HCT116 (cell line): ENCODE data around the gene AP3B1. TPM values are rescaled to one million over a fixed set of nuclear protein-coding genes. Genes with fewer than 3 reads are reported as not detected.

Experiments
- ATAC-seq: fragments of 200-7000 bp; cut with Tn5 transposase; 2 replicates; pipeline ENCODE4 v1.9.1; 2020; ENCODE audit warnings: mild to moderate bottlenecking, moderate library complexity
- BruUV-seq: library from RNA; stranded (reverse); fragments of 400-500 nt; replicated peaks from 2 replicates; lab custom pipeline; 2021; lab: Mats Ljungman, UMichigan
- CTCF ChIA-PET: fragments of 300-600 bp; sonication (Branson Sonifier 250); formaldehyde crosslinking; loops from one replicate; lab custom pipeline; 2021; ENCODE audit warnings: antibody characterized with exemption; lab: Charles Lee
- POLR2A ChIA-PET: fragments of 300-600, 350-600 bp; sonication (Branson Sonifier 250); formaldehyde crosslinking; loops from one replicate; lab custom pipeline; 2021; ENCODE audit warnings: antibody characterized with exemption; lab: Charles Lee
- RAD21 ChIA-PET, 2 experiments: fragments of 300-600 bp; sonication (Branson Sonifier 250); formaldehyde crosslinking; loops; one replicate each; lab custom pipeline; 2023; ENCODE audit warnings: low total read pairs in 2 of 2; ENCODE audit not compliant: uncharacterized antibody in 2 of 2, unreplicated experiment in 2 of 2, low non-redundant PET in 1 of 2; lab: Charles Lee
- DNase-seq: peaks from one replicate; pipeline ENCODE4 v3.0.0-alpha.2; 2010; ENCODE audit warnings: low read depth, low spot score
- H2AFZ ChIP-seq: fragments of 200-600 bp; shearing (Covaris generic), sonication (generic); 2 replicates; pipeline ENCODE4 v1.6.1; 2017; ENCODE audit warnings: low read depth, mixed run types, mixed read lengths, antibody characterized with exemption, low read length; ENCODE audit not compliant: poor library complexity, severe bottlenecking
- H3K27ac ChIP-seq: 2 replicates; pipeline ENCODE4 v1.5.1; 2012; ENCODE audit warnings: low read depth, low read length
- H3K27me3 ChIP-seq: fragments of 200-600 bp; sonication (generic); 2 replicates; pipeline ENCODE4 v1.6.1; 2016; ENCODE audit warnings: mixed run types, low read length, mixed read lengths; ENCODE audit not compliant: insufficient read depth
- H3K36me3 ChIP-seq, 2 experiments: fragments of 200-500 bp in 1 of 2; fragments of 200-600 bp in 1 of 2; sonication (Bioruptor generic) in 1 of 2; sonication (generic) in 1 of 2; 2 replicates each; pipeline versions ENCODE4 v1.5.1 to v1.6.1; 2014 to 2016; ENCODE audit warnings: low read length in 2 of 2, inconsistent platforms in 1 of 2, mixed read lengths in 1 of 2, mixed run types in 1 of 2; ENCODE audit not compliant: insufficient read depth in 2 of 2, control insufficient read depth in 1 of 2
- H3K4me1 ChIP-seq, 2 experiments: fragments of 200-600 bp in 1 of 2; sonication (generic) in 1 of 2; 2 replicates each; pipeline versions ENCODE4 v1.5.1 to v1.6.1; 2012 to 2017; ENCODE audit warnings: low read length in 2 of 2, inconsistent platforms in 1 of 2, mild to moderate bottlenecking in 1 of 2, mixed read lengths in 1 of 2, mixed run types in 1 of 2, moderate library complexity in 1 of 2; ENCODE audit not compliant: insufficient read depth in 2 of 2, control insufficient read depth in 1 of 2
- H3K4me2 ChIP-seq: fragments of 200-600 bp; sonication (generic); 2 replicates; pipeline ENCODE4 v1.6.1; 2017; ENCODE audit warnings: mixed run types, low read length, mixed read lengths
- H3K4me3 ChIP-seq, 2 experiments: fragments of 200-600 bp in 1 of 2; sonication (generic) in 1 of 2; replicated peaks in 1 of 2; 2 replicates each; pipeline ENCODE4 v1.5.1; 2011 to 2016; ENCODE audit warnings: low read length in 2 of 2, control low read depth in 1 of 2, low read depth in 1 of 2, mild to moderate bottlenecking in 1 of 2, mixed read lengths in 1 of 2, mixed run types in 1 of 2
- H3K79me2 ChIP-seq: fragments of 200-600 bp; sonication (generic); 2 replicates; pipeline ENCODE4 v1.6.1; 2017; ENCODE audit warnings: mild to moderate bottlenecking, mixed run types, low read length, moderate library complexity, mixed read lengths; ENCODE audit not compliant: insufficient read depth
- H3K9ac ChIP-seq: fragments of 200-600 bp; sonication (generic); 2 replicates; pipeline ENCODE4 v1.6.1; 2016; ENCODE audit warnings: low read length, mixed read lengths
- H3K9me2 ChIP-seq: fragments of 200-600 bp; sonication (generic), shearing (Covaris generic); 2 replicates; pipeline ENCODE4 v1.6.1; 2017; ENCODE audit warnings: mixed run types, mild to moderate bottlenecking, moderate library complexity; ENCODE audit not compliant: insufficient read depth
- H3K9me3 ChIP-seq, 2 experiments: fragments of 200-500 bp in 1 of 2; fragments of 200-600 bp in 1 of 2; sonication (Bioruptor generic) in 1 of 2; sonication (generic) in 1 of 2; 2 replicates each; pipeline ENCODE4 v1.6.1; 2014 to 2017; ENCODE audit warnings: low read length in 2 of 2, mixed read lengths in 2 of 2, inconsistent platforms in 1 of 2, low read depth in 1 of 2, mild to moderate bottlenecking in 1 of 2, mixed run types in 1 of 2, moderate library complexity in 1 of 2; ENCODE audit not compliant: control insufficient read depth in 1 of 2, insufficient read depth in 1 of 2
- H4K20me1 ChIP-seq: fragments of 200-600 bp; sonication (generic), shearing (Covaris generic); 2 replicates; pipeline ENCODE4 v1.6.1; 2017; ENCODE audit warnings: mixed run types, mild to moderate bottlenecking, moderate library complexity; ENCODE audit not compliant: insufficient read depth
- CTCF ChIP-seq, 3 experiments: fragments of 200-600 bp in 1 of 3; sonication (generic) in 1 of 3; IDR thresholded peaks in 2 of 3; conservative IDR thresholded peaks in 1 of 3; 2 replicates each; pipeline ENCODE4 v1.5.1; 2012 to 2017; ENCODE audit warnings: low read depth in 2 of 3, low read length in 2 of 3, antibody characterized with exemption in 1 of 3, borderline replicate concordance in 1 of 3, control low read depth in 1 of 3, mild to moderate bottlenecking in 1 of 3, mixed read lengths in 1 of 3, mixed run types in 1 of 3, moderate library complexity in 1 of 3; ENCODE audit not compliant: insufficient read depth in 1 of 3
- EGR1 ChIP-seq: IDR thresholded peaks from 2 replicates; pipeline ENCODE4 v1.6.1; 2012; ENCODE audit warnings: low read depth
- EZH2 ChIP-seq: fragments of 200-600 bp; sonication (generic); IDR thresholded peaks from 2 replicates; pipeline ENCODE4 v1.6.1; 2017; ENCODE audit warnings: antibody characterized with exemption, mixed run types
- EZH2phosphoT487 ChIP-seq: fragments of 200-600 bp; IDR thresholded peaks from 2 replicates; pipeline ENCODE4 v1.6.1; 2018; ENCODE audit warnings: antibody characterized with exemption, borderline replicate concordance
- FOSL1 ChIP-seq: IDR thresholded peaks from 2 replicates; pipeline ENCODE4 v1.6.1; 2012; ENCODE audit warnings: low read depth
- JUND ChIP-seq: IDR thresholded peaks from 2 replicates; pipeline ENCODE4 v1.6.1; 2012
- POLR2A ChIP-seq: IDR thresholded peaks from 2 replicates; pipeline ENCODE4 v1.7.0; 2011; ENCODE audit warnings: borderline replicate concordance; ENCODE audit not compliant: insufficient read depth, insufficient read length; ENCODE audit errors: extremely low read depth
- POLR2AphosphoS5 ChIP-seq: IDR thresholded peaks from 2 replicates; pipeline ENCODE4 v1.6.1; 2011; ENCODE audit warnings: mild to moderate bottlenecking, low read depth, low read length, moderate library complexity
- RAD21 ChIP-seq: IDR thresholded peaks from 2 replicates; pipeline ENCODE4 v1.6.1; 2012; ENCODE audit warnings: low read depth, mild to moderate bottlenecking
- REST ChIP-seq: IDR thresholded peaks from 2 replicates; pipeline ENCODE4 v1.6.1; 2012; ENCODE audit warnings: low read depth
- SIN3A ChIP-seq: IDR thresholded peaks from 2 replicates; pipeline ENCODE4 v1.6.1; 2012; ENCODE audit warnings: low read depth
- SP1 ChIP-seq: IDR thresholded peaks from 2 replicates; pipeline ENCODE4 v1.6.1; 2012; ENCODE audit warnings: low read depth
- SRF ChIP-seq: IDR thresholded peaks from 2 replicates; pipeline ENCODE4 v1.6.1; 2012; ENCODE audit warnings: low read depth
- TCF7L2 ChIP-seq: IDR thresholded peaks from 2 replicates; pipeline ENCODE4 v1.7.0; 2011; ENCODE audit warnings: borderline replicate concordance, inconsistent platforms; ENCODE audit not compliant: insufficient read depth, insufficient read length; ENCODE audit errors: extremely low read depth
- ZBTB33 ChIP-seq: IDR thresholded peaks from 2 replicates; pipeline ENCODE4 v1.6.1; 2011; ENCODE audit warnings: mild to moderate bottlenecking, low read length, moderate library complexity; ENCODE audit not compliant: insufficient replicate concordance; ENCODE audit errors: extremely low read depth
- ZNF274 ChIP-seq: fragments of 200-500 bp; sonication (Bioruptor generic); IDR thresholded peaks from 2 replicates; pipeline ENCODE4 v1.6.1; 2014; ENCODE audit warnings: mild to moderate bottlenecking, low read depth, low read length, inconsistent platforms
- intact Hi-C: fragments of 100-400 bp; cut with micrococcal nuclease; formaldehyde crosslinking; loops from 2 replicates; pipeline ENCODE4 v1.10.0; 2022
- total RNA-seq: library from RNA; stranded (reverse); gene quantifications from one replicate; pipeline ENCODE4 v1.2.1, GENCODE V29; 2021; ENCODE audit not compliant: unreplicated experiment
- TF ChIP-seq, protein P1 (sequence below): IDR thresholded peaks from 2 replicates; pipeline ENCODE4 v1.6.1; 2012
- TF ChIP-seq, protein P2 (sequence below): IDR thresholded peaks from 2 replicates; pipeline ENCODE4 v1.6.1; 2012

AP3B1 gene
- total RNA-seq, 1 experiment from 2014 or later, result 54.5 TPM

- H2AFZ ChIP-seq, result no peak overlapping the region
- no peak overlapping the region for H3K4me3 ChIP-seq
- H3K27ac ChIP-seq, result no peak overlapping the region
- no peaks in the 10 kb centered on the region for H3K9me3 ChIP-seq
- no peaks in the 10 kb centered on the region for H3K27me3 ChIP-seq
- ChIA-PET RAD21 (no interaction called here), POLR2A (no interaction called here), CTCF (interaction anchor here (1.2 to 1.6 kb wide), 3 partner anchors 203 to 708 kb away, joined by 3 to 15 read pairs (median 3); no protein-coding TSS in a partner anchor)
- no peak overlapping the region for H3K9ac ChIP-seq
- no peaks in the 10 kb centered on the region for H3K9me2 ChIP-seq
- no peak for ATAC-seq
- no TSS peak for BruUV-seq
- no peak for DNase-seq
- TF ChIP-seq CTCF (IDR thresholded peaks at IDR 0.05 in 2 of 3, conservative IDR thresholded peaks at IDR 0.05 in 1 of 3; ENCODE audit: borderline replicate concordance in 1 of 3, insufficient read depth in 1 of 3, low read depth in 2 of 3, low read length in 2 of 3), result no peak
- TF ChIP-seq SIN3A, result no peak
- no peak for TF ChIP-seq TCF7L2
- TF ChIP-seq RAD21, result no peak
- TF ChIP-seq EGR1, result no peak
- no peak for TF ChIP-seq REST
- no peak for TF ChIP-seq EZH2phosphoT487
- TF ChIP-seq JUND, result no peak
- no peak for TF ChIP-seq ZNF274
- no peak for TF ChIP-seq EZH2
- TF ChIP-seq FOSL1, result no peak
- no peak for TF ChIP-seq POLR2AphosphoS5
- TF ChIP-seq SRF, result no peak
- TF ChIP-seq, protein P1, sequence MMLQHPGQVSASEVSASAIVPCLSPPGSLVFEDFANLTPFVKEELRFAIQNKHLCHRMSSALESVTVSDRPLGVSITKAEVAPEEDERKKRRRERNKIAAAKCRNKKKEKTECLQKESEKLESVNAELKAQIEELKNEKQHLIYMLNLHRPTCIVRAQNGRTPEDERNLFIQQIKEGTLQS, result no peak
- TF ChIP-seq, protein P2, sequence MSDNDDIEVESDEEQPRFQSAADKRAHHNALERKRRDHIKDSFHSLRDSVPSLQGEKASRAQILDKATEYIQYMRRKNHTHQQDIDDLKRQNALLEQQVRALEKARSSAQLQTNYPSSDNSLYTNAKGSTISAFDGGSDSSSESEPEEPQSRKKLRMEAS, result no peak
- TF ChIP-seq POLR2A, result no peak
- no peak for TF ChIP-seq ZBTB33
- TF ChIP-seq SP1, result no peak
- no peak overlapping the region for H3K4me2 ChIP-seq
- intact Hi-C loops, result loop anchor here (2.0 kb wide), 2 partner anchors 708 to 746 kb away; no protein-coding TSS in a partner anchor
- H3K36me3 ChIP-seq, result peaks cover 3 to 6% of the 10 kb centered on the region in 2 experiments; a peak in 2 of 4 replicates
- no peaks in the 10 kb centered on the region for H3K4me1 ChIP-seq
- no peaks in the 10 kb centered on the region; the same call in 1 of the 2 replicates for H4K20me1 ChIP-seq
- H3K79me2 ChIP-seq, result peaks cover 40% of the 10 kb centered on the region
Observed at GRCh38 chr5:78268356-78268755, 26.1 kb downstream of the AP3B1 start.
